ENCODE measurements around the gene MFSD11.

- TF ChIP-seq CTCF (IDR thresholded peaks at IDR 0.05): no peak
- TF ChIP-seq POLR2A (IDR thresholded peaks at IDR 0.05): no peak
These were observed 2.9 kb upstream of the MFSD11 start for GRCh38 chr17:76735006-76735405.

All from thyroid gland (tissue), 4 donors.